WTC11 (cell line): ENCODE results near the gene ASTN1. TPM values are rescaled to one million over a fixed set of nuclear protein-coding genes. Genes with fewer than 3 reads are reported as not detected.

Experiments
- ATAC-seq: fragments of 200-7000 bp; cut with Tn5 transposase; 2 replicates; pipeline ENCODE4 v1.10.0; 2021; ENCODE audit warnings: mild to moderate bottlenecking, moderate library complexity
- CTCF ChIA-PET: fragments of 300-600 bp; sonication (Branson Sonifier 250); formaldehyde crosslinking; loops from one replicate; lab custom pipeline; 2021; ENCODE audit warnings: antibody characterized with exemption; lab: Charles Lee
- POLR2A ChIA-PET: fragments of 350-600 bp; sonication (Branson Sonifier 250); formaldehyde crosslinking; loops from one replicate; lab custom pipeline; 2021; ENCODE audit warnings: antibody characterized with exemption; lab: Charles Lee
- DNase-seq: peaks from one replicate; pipeline ENCODE4 v3.0.0; 2021; ENCODE audit warnings: low spot score
- H3K27ac Mint-ChIP-seq: 2 replicates; pipeline ENCODE4 v1.8.0; 2021; ENCODE audit warnings: mixed read lengths
- H3K27me3 Mint-ChIP-seq: 2 replicates; pipeline ENCODE4 v1.8.0; 2021; ENCODE audit warnings: low read depth, mild to moderate bottlenecking, moderate library complexity, mixed read lengths
- H3K36me3 Mint-ChIP-seq: 2 replicates; pipeline ENCODE4 v1.8.0; 2021; ENCODE audit warnings: mixed read lengths
- H3K4me1 Mint-ChIP-seq: 2 replicates; pipeline ENCODE4 v1.8.0; 2022; ENCODE audit warnings: mixed read lengths
- H3K4me3 Mint-ChIP-seq: 2 replicates; pipeline ENCODE4 v1.8.0; 2021; ENCODE audit warnings: mild to moderate bottlenecking, moderate library complexity, mixed read lengths
- H3K9me3 Mint-ChIP-seq: 2 replicates; pipeline ENCODE4 v1.8.0; 2021; ENCODE audit warnings: mixed read lengths
- AFF4 ChIP-seq: sonication (generic); formaldehyde crosslinking; IDR thresholded peaks from 2 replicates; pipeline ENCODE4 v1.8.1; 2023; ENCODE audit warnings: mild to moderate bottlenecking, missing genetic modification reagents, borderline replicate concordance
- ATF6 ChIP-seq: sonication (generic); formaldehyde crosslinking; IDR thresholded peaks from 2 replicates; pipeline ENCODE4 v1.8.1; 2023; ENCODE audit warnings: mild to moderate bottlenecking, missing genetic modification reagents
- CTCF ChIP-seq: fragments of 200-600 bp; IDR thresholded peaks from 2 replicates; pipeline ENCODE4 v1.8.0; 2022; ENCODE audit warnings: antibody characterized with exemption
- EMX1 ChIP-seq: fragments of 250-450 bp; sonication (Bioruptor Pico); IDR thresholded peaks from 2 replicates; pipeline ENCODE4 v1.8.0; 2021; ENCODE audit warnings: mild to moderate bottlenecking
- JAZF1 ChIP-seq: fragments of 250-450 bp; sonication (Bioruptor Pico); IDR thresholded peaks from 2 replicates; pipeline ENCODE4 v1.9.0; 2021; ENCODE audit warnings: moderate library complexity, mild to moderate bottlenecking, inconsistent platforms
- MAX ChIP-seq: sonication (generic); formaldehyde crosslinking; IDR thresholded peaks from 2 replicates; pipeline ENCODE4 v1.8.0; 2022; ENCODE audit warnings: mild to moderate bottlenecking, missing genetic modification reagents
- NR3C1 ChIP-seq: sonication (generic); formaldehyde crosslinking; conservative IDR thresholded peaks from 2 replicates; pipeline ENCODE4 v1.8.1; 2023; ENCODE audit warnings: low read depth, mild to moderate bottlenecking, missing genetic modification reagents
- RELA ChIP-seq: sonication (generic); formaldehyde crosslinking; IDR thresholded peaks from 2 replicates; pipeline ENCODE4 v1.8.1; 2022; ENCODE audit warnings: missing genetic modification reagents, mild to moderate bottlenecking, borderline replicate concordance
- SMAD4 ChIP-seq: sonication (generic); formaldehyde crosslinking; IDR thresholded peaks from 2 replicates; pipeline ENCODE4 v1.8.0; 2022; ENCODE audit warnings: mild to moderate bottlenecking, missing genetic modification reagents
- TCF7 ChIP-seq: sonication (generic); formaldehyde crosslinking; IDR thresholded peaks from 2 replicates; pipeline ENCODE4 v1.8.0; 2022; ENCODE audit warnings: mild to moderate bottlenecking, low read depth, missing genetic modification reagents, moderate library complexity
- TP53 ChIP-seq: sonication (generic); formaldehyde crosslinking; IDR thresholded peaks from 2 replicates; pipeline ENCODE4 v1.8.1; 2023; ENCODE audit warnings: mild to moderate bottlenecking, missing genetic modification reagents
- ZMAT4 ChIP-seq: fragments of 250-450 bp; sonication (Bioruptor Pico); IDR thresholded peaks from 2 replicates; pipeline ENCODE4 v1.9.0; 2021; ENCODE audit warnings: mild to moderate bottlenecking
- ZNF232 ChIP-seq: sonication (generic); formaldehyde crosslinking; IDR thresholded peaks from 2 replicates; pipeline ENCODE4 v1.8.0; 2022; ENCODE audit warnings: mild to moderate bottlenecking, missing genetic modification reagents
- ZNF671 ChIP-seq: fragments of 250-450 bp; sonication (Bioruptor Pico); IDR thresholded peaks from 2 replicates; pipeline ENCODE4 v1.8.0; 2021; ENCODE audit warnings: mild to moderate bottlenecking
- ZSCAN18 ChIP-seq: fragments of 250-450 bp; sonication (Bioruptor Pico); IDR thresholded peaks from 2 replicates; pipeline ENCODE4 v2.1.2; 2022; ENCODE audit warnings: mild to moderate bottlenecking, moderate library complexity
- total RNA-seq: library from RNA; stranded (reverse); gene quantifications from 3 replicates; pipeline ENCODE4 v1.2.3, GENCODE V29; 2021

Gene ASTN1
- total RNA-seq, 1 experiment from 2014 or later, result 3.4 TPM

GRCh38 chr1:176923283-176923682 is 241.2 kb downstream of the ASTN1 start:
- H3K27me3 Mint-ChIP-seq, result no peaks in the 10 kb centered on the region
- H3K4me3 Mint-ChIP-seq, result no peak overlapping the region
- H3K9me3 Mint-ChIP-seq, result no peaks in the 10 kb centered on the region
- ChIA-PET POLR2A (no interaction called here), CTCF (no interaction called here)
- DNase-seq, result no peak
- H3K4me1 Mint-ChIP-seq, result peaks cover 8% of the 10 kb centered on the region
- no peak overlapping the region for H3K27ac Mint-ChIP-seq
- TF ChIP-seq MAX (CRISPR knock-in tag), result no peak
- TF ChIP-seq CTCF, result no peak
- no peak for TF ChIP-seq EMX1 (CRISPR knock-in tag)
- TF ChIP-seq SMAD4 (CRISPR knock-in tag), result no peak
- no peak for TF ChIP-seq NR3C1 (CRISPR knock-in tag)
- TF ChIP-seq JAZF1 (CRISPR knock-in tag), result no peak
- TF ChIP-seq ATF6, result no peak
- TF ChIP-seq AFF4 (CRISPR knock-in tag), result no peak
- no peak for TF ChIP-seq ZSCAN18 (CRISPR knock-in tag)
- no peak for TF ChIP-seq TP53 (CRISPR knock-in tag)
- no peak for TF ChIP-seq RELA (CRISPR knock-in tag)
- TF ChIP-seq TCF7 (CRISPR knock-in tag), result no peak
- TF ChIP-seq ZNF671 (CRISPR knock-in tag), result no peak
- no peak for TF ChIP-seq ZMAT4 (CRISPR knock-in tag)
- TF ChIP-seq ZNF232 (CRISPR knock-in tag), result no peak
- ATAC-seq, result no peak
- H3K36me3 Mint-ChIP-seq, result no peaks in the 10 kb centered on the region
